ENCODE data around the gene DNAJC3. TPM values are rescaled to one million over a fixed set of nuclear protein-coding genes. Genes with fewer than 3 reads are reported as not detected.

The DNAJC3 gene
- total and polyA plus RNA-seq, 2 of the 13 experiments (the other 11 are each of a cell fraction or from before 2014, with no cell fraction given), result 10.4 to 48.2 TPM

DNA sequence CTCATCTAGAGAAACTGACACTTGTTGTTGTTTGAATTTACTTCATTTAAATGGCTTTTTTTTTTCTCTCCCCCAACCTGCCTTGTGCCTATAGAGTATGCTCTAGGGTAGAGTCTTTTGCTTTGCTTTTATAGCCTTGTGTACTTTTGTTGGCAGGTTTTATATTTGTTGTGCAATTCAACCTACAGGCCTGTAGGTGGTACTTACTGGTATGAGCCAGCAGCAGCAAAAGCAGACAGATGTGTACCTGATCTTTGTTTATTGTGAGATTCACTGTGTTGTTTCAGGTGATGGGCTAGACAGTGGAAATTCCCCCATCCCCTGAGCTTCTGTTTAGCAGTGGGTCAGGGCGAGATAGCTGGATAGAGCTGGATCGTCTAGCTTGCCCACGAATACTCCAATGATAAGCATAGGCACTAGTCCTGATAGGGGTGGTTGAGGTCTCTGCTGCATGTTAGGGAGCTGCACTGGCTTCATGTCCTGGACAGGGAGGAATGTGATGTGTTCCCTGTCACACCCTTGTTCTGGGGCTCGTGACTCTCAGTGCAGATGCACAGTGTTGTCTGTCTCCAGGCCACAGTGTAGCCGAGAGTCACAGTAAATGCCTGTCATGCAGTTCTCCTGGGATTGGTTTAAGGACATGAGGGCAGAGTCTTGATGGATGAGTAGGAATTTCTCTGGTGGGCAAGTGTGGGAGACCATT, 21.3 kb downstream of the DNAJC3 start (continued):
- TF ChIP-seq ZC3H4 (CRISPR knock-in tag; IDR thresholded peaks at IDR 0.05; ENCODE audit: borderline replicate concordance) (no peak), ZNF781 (CRISPR knock-in tag; IDR thresholded peaks at IDR 0.05; ENCODE audit: borderline replicate concordance, not compliant biosample characterization) (no peak), RFX5 (IDR thresholded peaks at IDR 0.05; ENCODE audit: low read depth, low read length) (no peak), HDAC1 (CRISPR knock-in tag; IDR thresholded peaks at IDR 0.05) (no peak), PLRG1 (conservative IDR thresholded peaks at IDR 0.05) (no peak), CEBPB (IDR thresholded peaks at IDR 0.05; ENCODE audit: borderline replicate concordance, low read depth, low read length) (peak; percentile 71), XRCC5 (optimal IDR thresholded peaks at IDR 0.05; ENCODE audit: low read length) (no peak), FOXA1 (IDR thresholded peaks at IDR 0.05) (no peak), FOXA1 (CRISPR knock-in tag; IDR thresholded peaks at IDR 0.05) (peak; percentile 53), NR1H2 (CRISPR knock-in tag; IDR thresholded peaks at IDR 0.05; ENCODE audit: borderline replicate concordance, low read depth) (no peak), KAT7 (CRISPR knock-in tag; IDR thresholded peaks at IDR 0.05; ENCODE audit: borderline replicate concordance) (no peak), ISL2 (CRISPR knock-in tag; IDR thresholded peaks at IDR 0.05) (no peak), EZH2 (conservative IDR thresholded peaks at IDR 0.05; ENCODE audit: low read depth, low read length) (no peak), JUND (CRISPR knock-in tag; IDR thresholded peaks at IDR 0.05) (no peak), ZNF383 (CRISPR knock-in tag; IDR thresholded peaks at IDR 0.05; ENCODE audit: borderline replicate concordance) (no peak)
- TF ChIP-seq, protein P1, sequence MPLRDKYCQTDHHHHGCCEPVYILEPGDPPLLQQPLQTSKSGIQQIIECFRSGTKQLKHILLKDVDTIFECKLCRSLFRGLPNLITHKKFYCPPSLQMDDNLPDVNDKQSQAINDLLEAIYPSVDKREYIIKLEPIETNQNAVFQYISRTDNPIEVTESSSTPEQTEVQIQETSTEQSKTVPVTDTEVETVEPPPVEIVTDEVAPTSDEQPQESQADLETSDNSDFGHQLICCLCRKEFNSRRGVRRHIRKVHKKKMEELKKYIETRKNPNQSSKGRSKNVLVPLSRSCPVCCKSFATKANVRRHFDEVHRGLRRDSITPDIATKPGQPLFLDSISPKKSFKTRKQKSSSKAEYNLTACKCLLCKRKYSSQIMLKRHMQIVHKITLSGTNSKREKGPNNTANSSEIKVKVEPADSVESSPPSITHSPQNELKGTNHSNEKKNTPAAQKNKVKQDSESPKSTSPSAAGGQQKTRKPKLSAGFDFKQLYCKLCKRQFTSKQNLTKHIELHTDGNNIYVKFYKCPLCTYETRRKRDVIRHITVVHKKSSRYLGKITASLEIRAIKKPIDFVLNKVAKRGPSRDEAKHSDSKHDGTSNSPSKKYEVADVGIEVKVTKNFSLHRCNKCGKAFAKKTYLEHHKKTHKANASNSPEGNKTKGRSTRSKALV (CRISPR knock-in tag; IDR thresholded peaks at IDR 0.05), result no peak
- TF ChIP-seq, protein P2, sequence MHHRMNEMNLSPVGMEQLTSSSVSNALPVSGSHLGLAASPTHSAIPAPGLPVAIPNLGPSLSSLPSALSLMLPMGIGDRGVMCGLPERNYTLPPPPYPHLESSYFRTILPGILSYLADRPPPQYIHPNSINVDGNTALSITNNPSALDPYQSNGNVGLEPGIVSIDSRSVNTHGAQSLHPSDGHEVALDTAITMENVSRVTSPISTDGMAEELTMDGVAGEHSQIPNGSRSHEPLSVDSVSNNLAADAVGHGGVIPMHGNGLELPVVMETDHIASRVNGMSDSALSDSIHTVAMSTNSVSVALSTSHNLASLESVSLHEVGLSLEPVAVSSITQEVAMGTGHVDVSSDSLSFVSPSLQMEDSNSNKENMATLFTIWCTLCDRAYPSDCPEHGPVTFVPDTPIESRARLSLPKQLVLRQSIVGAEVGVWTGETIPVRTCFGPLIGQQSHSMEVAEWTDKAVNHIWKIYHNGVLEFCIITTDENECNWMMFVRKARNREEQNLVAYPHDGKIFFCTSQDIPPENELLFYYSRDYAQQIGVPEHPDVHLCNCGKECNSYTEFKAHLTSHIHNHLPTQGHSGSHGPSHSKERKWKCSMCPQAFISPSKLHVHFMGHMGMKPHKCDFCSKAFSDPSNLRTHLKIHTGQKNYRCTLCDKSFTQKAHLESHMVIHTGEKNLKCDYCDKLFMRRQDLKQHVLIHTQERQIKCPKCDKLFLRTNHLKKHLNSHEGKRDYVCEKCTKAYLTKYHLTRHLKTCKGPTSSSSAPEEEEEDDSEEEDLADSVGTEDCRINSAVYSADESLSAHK (CRISPR knock-in tag; IDR thresholded peaks at IDR 0.05; ENCODE audit: borderline replicate concordance), result no peak
- TF ChIP-seq, protein P3, sequence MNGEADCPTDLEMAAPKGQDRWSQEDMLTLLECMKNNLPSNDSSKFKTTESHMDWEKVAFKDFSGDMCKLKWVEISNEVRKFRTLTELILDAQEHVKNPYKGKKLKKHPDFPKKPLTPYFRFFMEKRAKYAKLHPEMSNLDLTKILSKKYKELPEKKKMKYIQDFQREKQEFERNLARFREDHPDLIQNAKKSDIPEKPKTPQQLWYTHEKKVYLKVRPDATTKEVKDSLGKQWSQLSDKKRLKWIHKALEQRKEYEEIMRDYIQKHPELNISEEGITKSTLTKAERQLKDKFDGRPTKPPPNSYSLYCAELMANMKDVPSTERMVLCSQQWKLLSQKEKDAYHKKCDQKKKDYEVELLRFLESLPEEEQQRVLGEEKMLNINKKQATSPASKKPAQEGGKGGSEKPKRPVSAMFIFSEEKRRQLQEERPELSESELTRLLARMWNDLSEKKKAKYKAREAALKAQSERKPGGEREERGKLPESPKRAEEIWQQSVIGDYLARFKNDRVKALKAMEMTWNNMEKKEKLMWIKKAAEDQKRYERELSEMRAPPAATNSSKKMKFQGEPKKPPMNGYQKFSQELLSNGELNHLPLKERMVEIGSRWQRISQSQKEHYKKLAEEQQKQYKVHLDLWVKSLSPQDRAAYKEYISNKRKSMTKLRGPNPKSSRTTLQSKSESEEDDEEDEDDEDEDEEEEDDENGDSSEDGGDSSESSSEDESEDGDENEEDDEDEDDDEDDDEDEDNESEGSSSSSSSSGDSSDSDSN (CRISPR knock-in tag; IDR thresholded peaks at IDR 0.05), result no peak
- TF ChIP-seq, protein P4, sequence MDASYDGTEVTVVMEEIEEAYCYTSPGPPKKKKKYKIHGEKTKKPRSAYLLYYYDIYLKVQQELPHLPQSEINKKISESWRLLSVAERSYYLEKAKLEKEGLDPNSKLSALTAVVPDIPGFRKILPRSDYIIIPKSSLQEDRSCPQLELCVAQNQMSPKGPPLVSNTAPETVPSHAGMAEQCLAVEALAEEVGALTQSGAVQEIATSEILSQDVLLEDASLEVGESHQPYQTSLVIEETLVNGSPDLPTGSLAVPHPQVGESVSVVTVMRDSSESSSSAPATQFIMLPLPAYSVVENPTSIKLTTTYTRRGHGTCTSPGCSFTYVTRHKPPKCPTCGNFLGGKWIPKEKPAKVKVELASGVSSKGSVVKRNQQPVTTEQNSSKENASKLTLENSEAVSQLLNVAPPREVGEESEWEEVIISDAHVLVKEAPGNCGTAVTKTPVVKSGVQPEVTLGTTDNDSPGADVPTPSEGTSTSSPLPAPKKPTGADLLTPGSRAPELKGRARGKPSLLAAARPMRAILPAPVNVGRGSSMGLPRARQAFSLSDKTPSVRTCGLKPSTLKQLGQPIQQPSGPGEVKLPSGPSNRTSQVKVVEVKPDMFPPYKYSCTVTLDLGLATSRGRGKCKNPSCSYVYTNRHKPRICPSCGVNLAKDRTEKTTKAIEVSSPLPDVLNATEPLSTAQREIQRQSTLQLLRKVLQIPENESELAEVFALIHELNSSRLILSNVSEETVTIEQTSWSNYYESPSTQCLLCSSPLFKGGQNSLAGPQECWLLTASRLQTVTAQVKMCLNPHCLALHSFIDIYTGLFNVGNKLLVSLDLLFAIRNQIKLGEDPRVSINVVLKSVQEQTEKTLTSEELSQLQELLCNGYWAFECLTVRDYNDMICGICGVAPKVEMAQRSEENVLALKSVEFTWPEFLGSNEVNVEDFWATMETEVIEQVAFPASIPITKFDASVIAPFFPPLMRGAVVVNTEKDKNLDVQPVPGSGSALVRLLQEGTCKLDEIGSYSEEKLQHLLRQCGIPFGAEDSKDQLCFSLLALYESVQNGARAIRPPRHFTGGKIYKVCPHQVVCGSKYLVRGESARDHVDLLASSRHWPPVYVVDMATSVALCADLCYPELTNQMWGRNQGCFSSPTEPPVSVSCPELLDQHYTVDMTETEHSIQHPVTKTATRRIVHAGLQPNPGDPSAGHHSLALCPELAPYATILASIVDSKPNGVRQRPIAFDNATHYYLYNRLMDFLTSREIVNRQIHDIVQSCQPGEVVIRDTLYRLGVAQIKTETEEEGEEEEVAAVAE (CRISPR knock-in tag; IDR thresholded peaks at IDR 0.05; ENCODE audit: borderline replicate concordance), result no peak
